NB4 (cell line): ENCODE data around the gene ZYG11A.

Experiments used
- CTCF ChIP-seq: IDR thresholded peaks from one replicate; pipeline ENCODE4 v1.5.1; 2012; ENCODE audit warnings: low read depth, low read length
- POLR2A ChIP-seq: IDR thresholded peaks from 2 replicates; pipeline ENCODE4 v1.6.1; 2011; ENCODE audit warnings: mild to moderate bottlenecking; ENCODE audit not compliant: insufficient read length; ENCODE audit errors: extremely low read depth

- TF ChIP-seq CTCF (no peak), POLR2A (no peak)
Observed at GRCh38 chr1:52914463-52914862, 71.9 kb downstream of the ZYG11A start.
